Fibroblast of mammary gland (primary cell): Measurements from ENCODE around the gene SLC35A4.

Experiments
- DNase-seq: peaks from one replicate; pipeline ENCODE4 v3.0.0-alpha.2; 2010; ENCODE audit warnings: low read depth
- H3K4me3 ChIP-seq: 2 replicates; pipeline ENCODE4 v1.5.1; 2011; ENCODE audit warnings: low read depth, mild to moderate bottlenecking, low read length, moderate library complexity; ENCODE audit not compliant: control insufficient read depth
- TF ChIP-seq, protein P1 (sequence below): conservative IDR thresholded peaks from 2 replicates; pipeline ENCODE4 v1.5.1; 2011; ENCODE audit warnings: low read depth, low read length, inconsistent platforms; ENCODE audit not compliant: control insufficient read depth, insufficient read depth

The SLC35A4 gene

DNA sequence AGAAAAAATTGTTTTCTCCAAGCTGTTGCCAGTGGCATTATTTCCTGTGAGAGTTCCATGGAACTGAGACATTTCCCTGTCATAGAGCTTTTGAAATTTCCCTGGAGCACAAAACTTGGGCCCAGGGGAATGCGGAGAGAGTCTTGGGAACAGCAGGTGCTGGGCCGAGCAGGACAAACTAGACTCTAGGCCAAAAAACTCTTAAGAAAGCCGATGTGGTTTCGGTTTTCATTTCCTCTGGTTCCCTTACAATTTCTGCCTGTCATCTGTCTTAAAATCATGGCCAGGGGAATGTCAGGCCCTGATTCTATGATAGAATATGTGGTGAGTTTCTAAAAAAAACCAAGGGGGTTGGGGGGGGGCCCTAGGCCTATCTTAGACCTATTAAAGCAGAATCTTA lies 4.6 kb downstream of the SLC35A4 start:
- TF ChIP-seq, protein P1, sequence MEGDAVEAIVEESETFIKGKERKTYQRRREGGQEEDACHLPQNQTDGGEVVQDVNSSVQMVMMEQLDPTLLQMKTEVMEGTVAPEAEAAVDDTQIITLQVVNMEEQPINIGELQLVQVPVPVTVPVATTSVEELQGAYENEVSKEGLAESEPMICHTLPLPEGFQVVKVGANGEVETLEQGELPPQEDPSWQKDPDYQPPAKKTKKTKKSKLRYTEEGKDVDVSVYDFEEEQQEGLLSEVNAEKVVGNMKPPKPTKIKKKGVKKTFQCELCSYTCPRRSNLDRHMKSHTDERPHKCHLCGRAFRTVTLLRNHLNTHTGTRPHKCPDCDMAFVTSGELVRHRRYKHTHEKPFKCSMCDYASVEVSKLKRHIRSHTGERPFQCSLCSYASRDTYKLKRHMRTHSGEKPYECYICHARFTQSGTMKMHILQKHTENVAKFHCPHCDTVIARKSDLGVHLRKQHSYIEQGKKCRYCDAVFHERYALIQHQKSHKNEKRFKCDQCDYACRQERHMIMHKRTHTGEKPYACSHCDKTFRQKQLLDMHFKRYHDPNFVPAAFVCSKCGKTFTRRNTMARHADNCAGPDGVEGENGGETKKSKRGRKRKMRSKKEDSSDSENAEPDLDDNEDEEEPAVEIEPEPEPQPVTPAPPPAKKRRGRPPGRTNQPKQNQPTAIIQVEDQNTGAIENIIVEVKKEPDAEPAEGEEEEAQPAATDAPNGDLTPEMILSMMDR, result no peak
- no peak overlapping the region for H3K4me3 ChIP-seq
- DNase-seq, result no peak

DNA sequence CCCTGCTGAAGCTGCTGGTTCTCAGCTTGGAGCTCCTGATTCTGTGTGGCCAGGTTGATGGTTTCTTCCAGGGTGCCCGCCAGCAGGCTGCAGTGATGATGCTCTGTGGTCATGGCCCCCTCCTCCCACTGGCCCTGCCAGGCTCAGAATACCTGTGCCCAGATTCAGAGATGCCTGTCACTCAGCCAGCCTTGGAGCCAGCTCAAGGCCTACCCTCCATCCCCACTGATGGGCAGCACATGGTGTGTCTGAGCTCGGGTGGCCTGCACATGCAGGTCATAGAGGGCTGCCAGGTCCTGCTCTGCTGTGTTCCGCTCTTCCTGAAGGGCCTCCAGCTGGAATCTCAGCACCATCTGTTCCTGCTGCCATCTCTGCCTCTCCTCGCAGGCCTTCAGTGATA lies 5.4 kb downstream of the SLC35A4 start:
- DNase-seq, result no peak
- TF ChIP-seq, protein P1, result no peak
- no peak overlapping the region for H3K4me3 ChIP-seq

DNA sequence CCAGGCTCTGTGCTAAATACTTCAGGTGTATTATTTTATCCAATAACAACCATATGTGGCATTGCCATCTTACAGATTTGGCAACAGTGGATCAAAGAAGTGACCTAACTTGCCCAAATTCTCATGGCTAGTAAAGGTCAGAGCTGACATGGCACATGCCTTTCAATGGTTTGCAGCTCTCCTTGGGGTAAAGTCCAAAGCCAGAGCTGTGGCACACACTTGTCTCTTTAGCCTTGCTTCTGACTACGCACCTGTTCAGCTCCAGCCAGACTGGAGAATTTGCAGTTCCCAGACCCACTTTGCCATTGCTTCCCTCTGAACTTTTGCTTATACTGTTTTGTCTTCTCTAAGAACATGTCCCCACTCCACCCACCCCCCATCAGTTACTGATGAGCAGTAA lies 5.9 kb downstream of the SLC35A4 start:
- no peak for DNase-seq

DNA sequence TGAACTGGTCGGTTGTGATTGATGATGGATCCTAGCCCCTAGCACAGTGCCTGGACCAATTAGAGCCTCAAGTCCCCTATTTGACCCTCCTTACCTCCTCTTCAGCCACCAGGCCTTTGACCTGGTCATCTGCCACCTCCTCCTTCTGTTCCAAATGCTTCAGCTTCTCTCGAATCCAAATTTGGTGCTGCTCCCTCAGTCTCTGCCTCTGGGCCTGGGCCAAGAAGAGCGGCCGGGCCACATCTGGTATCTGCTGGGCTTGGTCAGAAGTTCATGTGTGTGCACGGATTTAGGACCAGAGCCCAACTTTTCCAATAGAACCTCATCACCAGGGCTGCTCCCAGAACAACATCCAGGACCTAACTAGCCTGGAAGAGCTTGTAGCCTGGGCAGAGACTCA lies 6.5 kb downstream of the SLC35A4 start:
- TF ChIP-seq, protein P1, result no peak
- H3K4me3 ChIP-seq, result no peak overlapping the region
- DNase-seq, result no peak

More for the DNA sequence above, 5.9 kb downstream of the SLC35A4 start:
- no peak overlapping the region for H3K4me3 ChIP-seq
- TF ChIP-seq, protein P1, result no peak

DNA sequence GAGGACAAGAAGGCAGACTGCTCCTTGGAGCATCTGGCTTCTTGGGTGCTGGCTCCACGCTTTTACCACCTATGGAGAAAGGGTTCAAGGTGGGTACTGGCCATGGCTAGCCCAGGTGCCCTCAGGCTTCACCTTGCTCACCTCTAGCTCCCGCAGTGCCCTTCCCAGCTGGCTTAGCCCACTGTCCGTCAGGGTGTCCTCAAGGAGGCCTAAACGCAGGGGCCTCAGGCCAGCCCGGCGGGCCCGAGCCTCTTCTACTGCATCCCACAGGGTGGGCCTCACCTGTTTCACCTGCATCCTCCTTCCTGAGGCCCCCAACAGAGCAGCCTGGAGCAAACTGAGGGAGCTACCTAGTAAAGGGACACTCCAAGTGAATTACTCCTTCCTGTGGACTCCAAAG lies 9.1 kb downstream of the SLC35A4 start:
- no peak for DNase-seq
- TF ChIP-seq, protein P1, result no peak
- no peak overlapping the region for H3K4me3 ChIP-seq

DNA sequence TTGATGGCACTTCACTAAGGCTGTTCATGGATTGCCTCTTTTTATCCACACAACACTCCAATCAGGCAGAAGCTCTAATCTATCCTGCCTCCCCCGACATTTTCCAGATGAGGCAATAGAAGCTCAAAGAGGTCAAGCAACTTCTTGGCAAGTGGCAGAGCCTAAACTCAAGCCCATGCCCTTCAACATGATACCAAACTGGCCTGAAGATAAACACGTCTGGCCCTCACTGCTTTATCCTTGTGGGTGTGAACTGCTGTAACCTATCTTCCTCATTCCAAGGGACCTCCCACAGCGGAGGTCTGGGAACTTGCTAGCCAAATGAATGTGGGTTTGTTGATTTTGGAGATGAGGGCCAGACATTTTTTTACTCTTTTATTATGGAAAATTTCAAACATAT lies 9.5 kb downstream of the SLC35A4 start:
- no peak overlapping the region for H3K4me3 ChIP-seq

DNA sequence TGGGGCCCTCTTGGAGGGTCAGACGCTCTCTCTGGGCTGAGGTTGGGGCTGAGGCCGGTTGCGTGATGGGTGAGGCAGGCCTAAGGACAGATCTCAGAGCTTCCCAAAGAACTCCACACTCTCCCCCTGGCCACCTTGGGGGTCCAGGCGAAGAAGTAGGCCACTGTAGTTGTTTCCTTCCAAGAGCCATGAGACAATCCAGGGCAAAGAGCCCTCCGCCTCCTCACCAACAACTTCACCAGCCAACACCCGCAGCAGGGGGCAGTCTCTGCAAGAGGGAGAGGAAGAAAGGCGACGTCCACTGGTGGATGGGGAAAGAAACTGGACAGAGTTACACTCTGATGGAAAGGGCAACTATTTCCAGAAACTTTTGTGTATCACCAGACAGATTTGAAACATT lies 10.7 kb downstream of the SLC35A4 start:
- no peak overlapping the region for H3K4me3 ChIP-seq
- TF ChIP-seq, protein P1, result peak; percentile 66
- DNase-seq, result peak; percentile 70

More for the DNA sequence above, 9.5 kb downstream of the SLC35A4 start:
- no peak for DNase-seq
- TF ChIP-seq, protein P1, result no peak
